Measurements from ENCODE around the gene DPP3. TPM values are rescaled to one million over a fixed set of nuclear protein-coding genes. Genes with fewer than 3 reads are reported as not detected.

DPP3 gene
- total and polyA plus RNA-seq, 8 donors = 14.0 to 320 (median 28.2) TPM

DNA sequence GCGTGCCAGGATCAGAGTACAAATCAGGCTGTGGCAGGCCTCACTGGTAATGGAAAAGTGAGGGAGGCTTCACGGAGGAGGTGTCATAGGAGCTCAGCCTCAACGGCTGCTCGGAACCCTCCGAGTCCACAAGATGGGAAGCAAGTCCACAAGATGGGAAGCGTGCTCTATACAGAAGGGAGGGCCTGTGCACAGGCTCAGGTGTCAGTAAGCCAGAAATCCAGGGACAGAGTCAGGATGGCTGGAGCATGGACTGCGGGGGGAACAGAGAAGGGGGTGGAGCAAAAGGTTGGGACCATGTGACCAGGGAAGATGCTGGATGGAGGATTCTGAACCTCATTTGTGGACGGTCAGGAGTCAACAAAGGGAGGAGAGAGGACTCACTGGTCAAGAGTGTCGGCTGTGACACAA is 3.4 kb upstream of the DPP3 start:
- intact Hi-C loops (cut with DNase I; ENCODE audit: low total_unique reads) = no loop called here
- H3K36me3 ChIP-seq = peaks cover 23 to 51% (median 46%) of the 10 kb centered on the region in 4 donors
- WGBS, 5 donors = 61 to 68% (median 65%) methylated on average over 8 to 9 of the region's 9 CpGs
- H3K27ac ChIP-seq = no peak overlapping the region
- H3K4me3 ChIP-seq = no peak overlapping the region
- H3K4me1 ChIP-seq = peaks cover 0 to 29% (median 21%) of the 10 kb centered on the region in 4 donors
- no peaks in the 10 kb centered on the region for H3K27me3 ChIP-seq
- DNase-seq = peak in 1 of 2 donors; percentile 8
- H3K9me3 ChIP-seq = no peaks in the 10 kb centered on the region
- TF ChIP-seq EP300 (IDR thresholded peaks at IDR 0.05) (no peak), POLR2AphosphoS5 (IDR thresholded peaks at IDR 0.05) (no peak), POLR2A (IDR thresholded peaks at IDR 0.05) (no peak)
- TF ChIP-seq, protein P1, sequence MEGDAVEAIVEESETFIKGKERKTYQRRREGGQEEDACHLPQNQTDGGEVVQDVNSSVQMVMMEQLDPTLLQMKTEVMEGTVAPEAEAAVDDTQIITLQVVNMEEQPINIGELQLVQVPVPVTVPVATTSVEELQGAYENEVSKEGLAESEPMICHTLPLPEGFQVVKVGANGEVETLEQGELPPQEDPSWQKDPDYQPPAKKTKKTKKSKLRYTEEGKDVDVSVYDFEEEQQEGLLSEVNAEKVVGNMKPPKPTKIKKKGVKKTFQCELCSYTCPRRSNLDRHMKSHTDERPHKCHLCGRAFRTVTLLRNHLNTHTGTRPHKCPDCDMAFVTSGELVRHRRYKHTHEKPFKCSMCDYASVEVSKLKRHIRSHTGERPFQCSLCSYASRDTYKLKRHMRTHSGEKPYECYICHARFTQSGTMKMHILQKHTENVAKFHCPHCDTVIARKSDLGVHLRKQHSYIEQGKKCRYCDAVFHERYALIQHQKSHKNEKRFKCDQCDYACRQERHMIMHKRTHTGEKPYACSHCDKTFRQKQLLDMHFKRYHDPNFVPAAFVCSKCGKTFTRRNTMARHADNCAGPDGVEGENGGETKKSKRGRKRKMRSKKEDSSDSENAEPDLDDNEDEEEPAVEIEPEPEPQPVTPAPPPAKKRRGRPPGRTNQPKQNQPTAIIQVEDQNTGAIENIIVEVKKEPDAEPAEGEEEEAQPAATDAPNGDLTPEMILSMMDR (IDR thresholded peaks at IDR 0.05) = no peak

DNA sequence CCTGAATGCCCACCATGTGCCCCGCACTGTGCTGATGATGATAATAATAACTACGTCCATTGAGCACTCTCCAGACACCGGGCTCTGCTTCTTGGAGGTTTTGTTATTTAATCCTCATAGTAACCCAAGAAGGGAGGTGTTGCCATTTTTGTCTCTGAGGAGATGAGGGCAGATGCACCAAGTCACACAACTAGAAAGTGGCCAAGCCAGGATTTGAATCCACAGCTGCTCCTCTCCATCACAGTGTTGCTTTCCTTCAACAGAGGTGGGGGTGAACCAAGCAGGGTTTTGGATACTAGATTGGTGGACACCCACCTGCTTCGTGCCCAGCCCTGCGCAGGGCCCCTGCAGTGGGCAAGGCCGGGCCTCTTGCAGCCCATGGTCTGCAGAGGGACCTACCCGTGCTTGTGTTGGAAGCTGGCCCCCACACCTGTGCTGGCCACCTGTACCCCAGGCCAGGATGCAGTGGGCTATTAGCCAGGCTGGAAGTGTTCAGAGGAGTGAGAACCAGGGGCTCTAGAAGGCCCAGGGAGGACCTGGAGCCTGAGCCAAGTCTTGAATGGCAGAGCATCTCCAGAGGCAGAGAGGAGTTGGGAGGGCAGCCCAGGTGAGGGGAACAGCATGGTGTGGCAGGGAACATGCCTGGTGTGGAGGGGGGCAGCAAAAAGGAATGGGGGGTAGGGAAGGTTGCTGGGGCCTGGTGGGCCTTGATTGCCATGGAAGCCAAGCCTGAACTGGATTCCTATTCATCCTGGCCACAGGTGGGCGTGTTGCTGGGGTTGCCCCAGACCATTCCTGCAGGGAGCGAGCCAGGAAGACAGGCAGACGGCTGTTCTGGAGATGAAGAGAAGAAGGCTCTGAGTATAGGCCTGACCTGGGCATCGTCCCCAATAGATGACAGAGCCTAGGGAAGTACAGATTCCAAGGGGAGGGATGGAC is 2.7 kb upstream of the DPP3 start:
- H3K4me3 ChIP-seq = no peak overlapping the region
- no peak overlapping the region for H3K27ac ChIP-seq
- no peaks in the 10 kb centered on the region for H3K27me3 ChIP-seq
- peak in 1 of 2 donors; percentile 2 for DNase-seq
- peaks cover 0 to 29% (median 21%) of the 10 kb centered on the region in 4 donors for H3K4me1 ChIP-seq
- WGBS, 5 donors = 86 to 92% (median 88%) methylated on average over 8 to 11 of the region's 11 CpGs
- TF ChIP-seq POLR2AphosphoS5 (IDR thresholded peaks at IDR 0.05) = no peak
- TF ChIP-seq, protein P1 (IDR thresholded peaks at IDR 0.05) = no peak
- TF ChIP-seq POLR2A (IDR thresholded peaks at IDR 0.05) = no peak
- TF ChIP-seq EP300 (IDR thresholded peaks at IDR 0.05) = no peak
- H3K9me3 ChIP-seq = no peaks in the 10 kb centered on the region
- intact Hi-C loops (cut with DNase I; ENCODE audit: low total_unique reads) = no loop called here
- H3K36me3 ChIP-seq = peaks cover 19 to 47% (median 42%) of the 10 kb centered on the region in 4 donors

DNA sequence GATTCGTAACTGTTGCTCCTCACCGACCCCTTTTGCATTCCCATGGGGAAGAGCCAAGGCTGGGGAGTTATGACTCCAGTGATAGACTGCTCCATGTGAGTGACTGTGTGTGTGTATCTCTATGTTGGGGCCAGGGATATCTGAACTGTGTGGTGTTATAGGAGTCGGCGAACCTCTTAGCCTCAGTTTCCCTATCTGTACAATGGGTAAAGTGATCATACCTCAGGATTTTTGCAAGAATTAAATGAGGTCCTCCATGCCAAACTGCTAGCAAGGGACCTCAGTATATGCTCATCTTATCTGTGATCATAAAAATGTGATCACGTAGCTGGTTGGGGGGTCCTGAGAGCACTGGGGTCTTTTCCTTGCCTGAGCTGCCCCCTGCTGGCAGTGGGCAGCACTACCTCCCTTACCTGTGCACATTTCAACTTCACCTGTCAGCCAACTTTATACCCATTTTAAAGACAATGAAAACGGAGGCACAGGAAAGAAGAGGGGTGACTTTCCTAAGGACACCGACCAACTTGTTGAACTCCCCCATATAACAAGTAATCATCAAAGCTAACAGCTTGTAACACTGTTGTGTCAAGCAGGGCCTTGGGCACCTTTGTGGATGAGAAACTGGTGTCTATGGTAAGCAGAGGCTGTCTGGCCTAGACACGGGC is 1.4 kb upstream of the DPP3 start:
- Histone ChIP-seq H3K27me3 (no peaks in the 10 kb centered on the region), H3K4me1 (peaks cover 0 to 29% (median 21%) of the 10 kb centered on the region in 4 donors), H3K4me3 (peak overlapping the region; percentile 61 to 73 (median 65)), H3K36me3 (peaks cover 6 to 47% (median 42%) of the 10 kb centered on the region in 4 donors), H3K27ac (peak overlapping the region; percentile 88 to 96 (median 94)), H3K9me3 (no peaks in the 10 kb centered on the region)
- DNase-seq = peak in 1 of 2 donors; percentile 58
- no peak for TF ChIP-seq EP300 (IDR thresholded peaks at IDR 0.05)
- TF ChIP-seq, protein P1 (IDR thresholded peaks at IDR 0.05) = peak in 4 of 7 experiments; percentile 57 to 71 (median 62)
- intact Hi-C loops (cut with DNase I; ENCODE audit: low total_unique reads) = no loop called here
- WGBS, 5 donors = 41 to 50% (median 48%) methylated on average over 7 to 8 of the region's 8 CpGs

DNA sequence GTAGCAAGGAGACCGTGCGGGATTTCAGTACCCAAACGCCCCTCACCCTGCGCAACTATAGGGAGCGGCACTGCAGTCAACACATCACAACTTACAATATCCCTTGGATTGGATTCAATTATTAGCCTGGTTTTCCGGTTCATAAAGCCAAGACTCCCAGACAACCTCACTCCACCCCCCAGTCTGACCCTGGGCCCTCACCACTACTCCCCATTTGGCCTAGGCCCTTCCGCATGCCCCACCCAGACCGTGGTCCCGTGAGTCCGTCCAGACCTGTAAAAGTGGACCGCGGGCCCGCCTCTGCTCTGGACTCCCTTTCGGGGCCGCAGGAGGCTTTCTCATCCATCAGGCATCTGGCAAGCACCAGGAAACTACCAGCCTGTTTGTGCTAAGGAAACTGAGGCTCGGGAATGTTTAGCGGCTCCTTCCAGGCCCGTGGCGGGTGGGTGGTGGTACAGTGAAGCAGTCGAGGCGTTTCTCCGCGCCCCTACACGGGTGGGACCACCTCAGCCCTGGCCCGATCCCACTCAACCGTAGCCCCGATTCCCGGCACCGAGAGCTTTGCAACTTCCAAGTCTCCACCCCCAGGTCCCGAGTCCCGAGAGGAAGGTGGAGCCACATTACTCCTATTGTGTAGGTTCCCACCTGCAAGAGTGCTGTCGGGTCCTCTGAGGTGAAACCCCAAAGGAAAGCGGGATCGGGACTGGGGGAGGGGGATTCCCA is 679 bp upstream of the DPP3 start:
- Histone ChIP-seq H3K36me3 (peaks cover 0 to 47% (median 41%) of the 10 kb centered on the region in 4 donors), H3K4me1 (peaks cover 0 to 29% (median 21%) of the 10 kb centered on the region in 4 donors), H3K4me3 (peak overlapping the region; percentile 61 to 73 (median 65)), H3K9me3 (no peaks in the 10 kb centered on the region), H3K27me3 (no peaks in the 10 kb centered on the region), H3K27ac (peak overlapping the region; percentile 88 to 96 (median 94))
- intact Hi-C loops (cut with DNase I; ENCODE audit: low total_unique reads) = no loop called here
- 1 to 3% (median 1%) methylated on average over 15 to 34 of the region's 34 CpGs for WGBS, 5 donors
- TF ChIP-seq POLR2AphosphoS5 (IDR thresholded peaks at IDR 0.05) = no peak
- TF ChIP-seq, protein P1 (IDR thresholded peaks at IDR 0.05) = no peak
- TF ChIP-seq POLR2A (IDR thresholded peaks at IDR 0.05) = no peak
- no peak for TF ChIP-seq EP300 (IDR thresholded peaks at IDR 0.05)
- peak; percentile 50 to 66 for DNase-seq
